22Rv1 (cell line): ENCODE data around the gene RPS27L.

ENCODE experiments used
- CTCF ChIP-seq: fragments of 450-650 bp; IDR thresholded peaks from 2 replicates; pipeline ENCODE4 v1.5.1; 2017; ENCODE audit warnings: mild to moderate bottlenecking
- ZFX ChIP-seq: fragments of 450-650 bp; IDR thresholded peaks from 2 replicates; pipeline ENCODE4 v1.6.1; 2017; ENCODE audit warnings: antibody characterized with exemption, borderline replicate concordance

- TF ChIP-seq CTCF (no peak), ZFX (no peak)
Observed at GRCh38 chr15:63172376-63172775, 15.1 kb upstream of the RPS27L start.
